ENCODE measurements around the gene DSCAML1.

DSCAML1 gene

DNA sequence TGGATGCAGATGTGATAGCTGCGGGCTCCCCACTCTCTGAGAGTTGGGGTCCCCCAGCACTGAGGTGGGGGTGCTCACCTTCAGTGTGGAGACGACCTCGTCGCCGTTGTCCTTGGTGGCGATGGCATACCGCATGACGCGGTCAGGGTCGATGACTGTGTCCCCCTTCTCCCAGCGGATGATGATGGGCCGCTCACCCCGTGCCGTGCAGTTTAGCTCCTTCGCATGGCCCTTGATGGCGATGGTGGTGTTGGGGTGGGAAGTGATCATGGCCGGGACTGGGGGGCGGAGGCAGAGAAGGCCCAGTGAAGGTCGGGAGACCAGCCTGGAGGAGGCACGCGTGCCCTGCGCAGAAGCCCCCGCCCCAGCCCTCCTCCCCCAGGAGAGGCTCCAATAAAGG lies 315.1 kb downstream of the DSCAML1 start:
- in situ Hi-C loops (cut with MboI; ENCODE audit: low sequenced_read_pairs): no loop called here

DNA sequence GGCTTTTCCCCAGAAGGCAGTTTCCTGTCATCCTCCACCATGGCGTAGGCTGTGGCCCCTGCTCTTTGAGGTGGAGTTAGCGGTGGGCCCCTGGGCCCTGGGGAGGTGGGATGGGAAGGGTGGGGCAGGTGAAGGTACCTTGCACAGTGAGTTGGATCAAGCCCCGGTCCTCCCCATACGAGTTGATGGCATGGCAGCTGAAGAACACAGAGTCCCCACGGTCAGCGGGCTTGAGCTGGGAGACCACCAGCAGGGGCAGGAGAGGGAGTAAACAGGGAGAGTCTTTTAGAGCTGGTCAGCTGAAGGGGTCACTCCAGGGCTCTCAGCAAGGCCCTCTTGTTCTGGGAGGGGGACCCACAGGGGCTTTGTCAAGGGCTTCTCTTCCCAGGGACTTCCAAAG lies 316.0 kb downstream of the DSCAML1 start:
- in situ Hi-C loops (cut with MboI; ENCODE audit: low sequenced_read_pairs): no loop called here

DNA sequence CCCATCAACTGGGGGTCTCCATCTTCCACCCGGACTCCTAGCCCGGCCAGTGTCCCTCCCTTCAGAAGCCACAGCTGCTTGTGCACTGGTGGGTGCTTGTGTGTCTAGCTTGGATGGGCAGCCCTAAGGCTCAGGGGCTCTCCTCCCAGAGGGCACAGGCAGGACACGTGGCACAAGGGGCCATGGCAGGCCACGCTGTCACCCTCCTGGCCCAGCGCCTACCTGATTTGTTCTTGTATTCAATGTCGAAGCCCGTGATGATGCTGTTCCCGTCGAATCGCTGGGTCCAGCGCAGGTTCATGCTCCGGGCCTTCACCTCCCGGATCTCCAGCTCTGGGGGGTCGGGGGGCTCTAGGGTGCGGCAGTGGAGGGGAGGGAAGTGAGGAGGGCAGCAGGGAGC lies 316.8 kb downstream of the DSCAML1 start:
- in situ Hi-C loops (cut with MboI; ENCODE audit: low sequenced_read_pairs): no loop called here

DNA sequence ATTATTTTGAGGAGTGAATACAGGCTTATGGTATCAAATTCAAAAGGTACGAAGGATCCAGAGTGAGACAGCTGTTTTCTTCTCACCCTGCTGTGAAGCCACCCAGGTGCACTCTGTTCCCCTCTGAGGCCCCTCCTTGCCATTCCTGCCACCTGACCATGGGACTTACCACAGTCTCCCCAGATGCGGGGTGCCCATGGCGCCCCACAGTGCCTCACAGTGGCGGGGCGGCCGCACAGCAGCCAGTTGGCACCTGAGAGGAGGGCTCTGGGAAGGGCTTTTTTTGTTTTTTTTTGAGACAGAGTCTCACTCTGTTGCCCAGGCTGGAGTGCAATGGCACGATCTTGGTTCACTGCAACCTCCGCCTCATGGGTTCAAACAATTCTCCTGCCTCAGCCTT lies 317.6 kb downstream of the DSCAML1 start:
- in situ Hi-C loops (cut with MboI; ENCODE audit: low sequenced_read_pairs): no loop called here

DNA sequence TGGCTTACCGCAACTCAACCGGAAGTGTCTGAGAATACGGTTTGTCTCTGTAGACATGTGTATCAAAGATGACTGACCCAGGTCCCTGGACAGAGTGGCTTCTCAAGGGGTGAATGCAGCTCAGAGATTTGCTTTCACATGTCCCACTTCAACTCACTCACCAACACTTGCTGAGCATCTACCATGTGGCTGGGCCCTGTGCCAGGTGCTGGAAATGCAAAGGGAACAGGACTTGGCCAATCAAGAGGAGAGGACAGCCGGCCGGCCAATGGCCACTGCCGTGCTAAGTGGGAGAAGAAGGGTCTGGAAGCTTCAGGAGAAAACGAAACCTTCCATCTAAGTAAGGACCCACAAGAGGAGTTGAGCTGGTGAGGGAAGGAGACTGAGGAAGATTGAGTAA lies 318.1 kb downstream of the DSCAML1 start:
- in situ Hi-C loops (cut with MboI; ENCODE audit: low sequenced_read_pairs): no loop called here

DNA sequence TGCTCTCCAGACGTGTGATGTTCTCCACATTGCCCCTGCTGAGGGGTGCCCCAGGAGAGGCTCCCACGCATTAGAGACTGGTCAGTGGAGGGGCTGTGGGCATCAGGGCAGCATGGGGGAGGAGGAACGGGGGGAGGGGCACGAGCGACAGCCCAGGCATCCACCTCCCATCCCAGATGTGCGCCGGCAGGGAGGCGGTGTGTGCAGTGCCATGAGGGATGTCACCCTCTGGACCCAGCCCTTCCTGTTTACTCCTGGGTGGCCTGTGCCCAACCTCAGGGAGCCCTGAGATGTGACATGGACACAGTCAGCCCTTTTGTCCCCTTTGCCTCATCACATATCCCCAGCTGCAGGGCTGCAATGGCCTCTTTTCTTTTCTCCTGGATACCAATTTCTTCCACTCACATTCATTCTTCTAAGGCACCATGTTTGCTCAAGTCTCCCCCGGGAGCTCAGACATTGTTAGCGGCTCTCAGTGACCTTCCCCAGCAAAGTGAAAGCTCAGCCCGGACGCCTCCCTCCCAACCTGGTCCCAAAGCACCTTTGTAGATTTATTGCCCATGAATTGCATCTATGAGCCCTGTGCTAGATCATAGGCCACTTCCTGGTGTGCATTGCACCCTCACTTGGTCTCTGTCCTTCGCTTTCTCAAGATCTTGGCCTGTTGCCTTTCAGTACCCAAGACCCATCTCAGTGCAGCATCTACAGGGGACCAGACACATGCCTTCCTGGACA lies 318.7 kb downstream of the DSCAML1 start:
- in situ Hi-C loops (cut with MboI; ENCODE audit: low sequenced_read_pairs): no loop called here

DNA sequence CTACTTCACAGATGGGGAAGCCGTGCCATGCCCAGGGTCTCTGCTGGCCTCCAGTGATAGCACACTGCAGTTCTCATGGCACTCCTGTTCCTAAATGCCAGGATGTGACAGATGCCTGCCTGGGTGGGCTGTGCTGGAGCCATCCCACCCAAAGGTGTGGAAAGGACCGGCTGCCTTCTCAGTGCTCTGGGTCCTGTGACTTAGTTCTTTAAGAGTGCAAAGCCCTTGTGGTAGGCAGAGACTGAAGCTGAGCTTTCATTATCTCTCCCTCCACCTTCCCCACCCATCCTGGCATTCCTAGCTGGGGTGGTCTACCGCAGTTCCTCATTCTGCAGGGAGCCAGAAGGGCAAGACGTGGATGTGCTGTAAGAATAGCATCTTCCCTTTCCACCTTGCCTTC lies 319.3 kb downstream of the DSCAML1 start:
- in situ Hi-C loops (cut with MboI; ENCODE audit: low sequenced_read_pairs): no loop called here

DNA sequence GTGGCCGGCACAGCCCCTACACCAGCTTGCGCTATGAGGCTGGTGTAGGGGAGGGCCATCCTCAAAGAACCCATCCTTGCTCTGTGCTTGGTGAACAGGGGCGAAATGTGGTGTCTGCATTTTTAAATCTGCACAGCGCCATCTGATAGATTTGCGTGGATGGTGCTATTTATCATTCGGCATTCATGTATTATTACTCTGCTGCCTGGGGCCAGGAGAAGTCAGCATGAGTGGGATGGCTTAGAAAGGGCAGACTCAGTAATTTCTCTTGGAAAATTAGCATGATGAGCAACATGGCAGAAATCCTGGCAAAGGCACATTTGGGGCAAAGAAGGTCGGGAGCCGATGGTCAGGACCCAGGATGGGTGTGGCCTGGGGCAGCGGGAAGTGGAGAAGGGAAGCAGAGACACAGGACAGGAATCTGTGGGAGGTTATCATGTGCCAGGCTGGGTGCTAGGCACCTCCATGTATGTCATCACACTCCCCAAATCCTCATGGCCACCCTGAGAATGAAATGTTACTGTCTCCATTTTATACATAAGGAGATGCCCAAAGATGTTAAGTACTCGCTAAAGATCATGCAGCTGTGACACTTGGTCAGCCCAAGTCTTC lies 320.4 kb downstream of the DSCAML1 start:
- in situ Hi-C loops (cut with MboI; ENCODE audit: low sequenced_read_pairs): no loop called here

DNA sequence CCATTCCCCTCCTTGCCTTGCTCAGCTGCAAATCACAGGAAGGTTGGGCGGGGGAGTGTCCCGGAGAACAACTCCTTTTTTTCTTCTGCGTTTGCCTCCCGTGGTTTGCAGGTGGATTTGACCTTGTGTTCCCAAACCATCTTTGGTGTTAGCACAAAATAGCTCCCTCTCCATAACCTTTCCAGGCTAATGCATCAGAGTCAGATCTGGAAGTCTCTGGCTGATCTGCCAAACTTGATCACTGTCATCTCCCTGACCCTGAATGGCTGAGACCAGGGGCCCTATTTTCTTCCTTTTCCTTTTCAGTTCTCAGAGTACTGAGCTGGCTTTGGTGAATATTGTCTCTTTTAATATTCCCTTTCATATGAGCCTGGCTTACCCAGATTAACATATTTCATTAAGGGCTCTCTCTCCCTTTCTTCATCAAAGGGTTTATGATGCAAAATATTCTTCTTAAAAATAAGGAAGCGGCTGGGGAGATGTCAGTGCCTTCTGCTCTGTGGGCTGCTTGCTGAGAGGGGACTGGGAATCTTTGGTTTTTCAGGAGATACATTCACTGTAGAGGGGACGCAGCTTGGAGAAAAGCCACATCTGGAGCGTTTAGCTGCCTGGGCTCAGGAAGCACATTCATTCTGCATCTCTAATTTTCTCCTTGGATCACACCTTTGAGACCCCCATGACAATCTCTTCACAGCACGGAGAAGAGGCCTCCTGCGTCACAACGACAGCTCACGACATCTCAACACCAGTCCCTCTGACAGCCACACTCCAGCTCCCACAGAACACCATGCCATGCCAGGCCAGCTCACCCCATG lies 321.1 kb downstream of the DSCAML1 start:
- in situ Hi-C loops (cut with MboI; ENCODE audit: low sequenced_read_pairs): no loop called here

DNA sequence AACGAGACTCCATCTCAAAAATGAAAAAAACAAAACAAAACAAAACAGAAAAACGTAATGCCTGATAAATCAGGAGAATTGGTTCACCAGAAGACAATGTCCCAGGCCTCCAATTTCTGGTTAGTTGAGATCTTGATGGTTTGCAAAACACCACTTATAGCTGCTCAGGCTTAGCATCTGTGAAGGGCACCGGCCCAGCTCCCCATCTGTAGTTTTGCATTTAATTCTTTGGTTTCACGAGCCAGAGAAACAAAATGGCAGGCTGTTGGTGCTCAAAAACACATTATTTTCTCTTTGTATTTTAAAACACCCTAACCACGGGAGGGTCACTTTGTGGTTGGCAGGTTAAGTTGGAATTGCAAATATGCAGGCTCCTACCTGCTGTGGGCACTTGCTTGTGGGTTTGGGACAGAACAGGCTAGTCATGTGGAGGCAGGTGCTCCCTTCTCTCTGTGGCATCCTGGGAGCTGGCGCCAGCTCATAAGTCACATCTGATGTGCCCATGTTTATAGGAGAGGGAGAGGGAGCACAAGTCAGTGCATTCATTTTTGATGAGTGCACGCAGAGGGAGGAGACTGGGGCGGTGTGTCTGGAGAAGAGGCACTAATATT lies 323.4 kb downstream of the DSCAML1 start:
- in situ Hi-C loops (cut with MboI; ENCODE audit: low sequenced_read_pairs): no loop called here

DNA sequence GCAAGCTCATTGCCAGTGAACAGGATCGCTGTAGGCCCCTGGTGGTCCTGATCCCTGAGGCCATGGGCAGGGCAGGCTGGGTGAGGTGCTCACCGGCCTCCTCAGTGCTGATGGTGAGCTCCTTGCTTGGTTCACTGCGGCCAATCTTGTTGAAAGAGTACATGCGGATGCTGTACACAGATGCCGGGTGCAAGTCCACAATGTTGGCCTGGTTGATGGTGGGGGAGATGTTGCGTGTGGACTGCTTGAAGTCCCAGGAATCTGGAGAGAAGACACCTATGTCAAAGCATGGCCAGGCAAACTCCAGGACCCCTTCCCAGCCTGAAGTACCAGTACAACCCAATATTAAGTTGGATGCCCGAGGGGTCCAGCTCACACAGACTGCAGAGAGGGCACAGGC lies 325.2 kb downstream of the DSCAML1 start:
- in situ Hi-C loops (cut with MboI; ENCODE audit: low sequenced_read_pairs): no loop called here

DNA sequence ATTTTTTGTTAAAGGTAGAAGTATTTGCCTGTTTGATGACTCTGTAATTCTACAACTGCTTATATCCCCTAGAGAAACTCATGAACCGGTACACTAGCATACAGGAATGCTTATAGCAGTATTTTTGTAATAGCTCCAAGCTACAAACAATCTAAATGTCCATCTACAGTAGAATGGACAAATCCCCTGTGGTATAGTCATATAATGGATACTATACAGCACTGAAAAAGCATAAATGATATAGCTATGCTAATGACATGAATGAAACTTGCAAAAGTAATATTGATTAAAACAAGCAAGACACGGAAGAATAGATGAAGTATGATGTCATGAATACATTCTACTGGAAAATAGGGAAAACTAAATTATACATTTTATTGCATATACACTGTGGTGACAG lies 326.4 kb downstream of the DSCAML1 start:
- in situ Hi-C loops (cut with MboI; ENCODE audit: low sequenced_read_pairs): no loop called here

DNA sequence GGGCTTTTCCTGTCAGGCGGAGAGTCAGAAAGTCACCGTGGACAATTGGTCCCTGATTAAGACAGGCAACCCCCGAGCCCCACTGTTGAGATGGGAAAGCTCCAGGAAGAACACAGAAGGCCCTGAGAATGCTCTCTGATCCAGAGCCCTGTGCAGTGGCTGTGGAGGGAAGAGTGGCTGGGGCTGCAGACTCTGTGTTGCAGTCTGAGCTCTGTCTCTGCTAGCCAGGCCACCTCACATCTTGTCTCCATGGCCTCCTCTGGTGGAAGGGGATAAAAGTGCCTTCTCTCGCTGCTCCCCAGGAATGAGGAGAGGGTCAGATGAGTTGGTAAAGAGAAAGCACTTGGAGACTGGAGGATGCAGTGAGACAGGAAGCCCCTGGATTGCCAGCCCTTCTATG lies 328.1 kb downstream of the DSCAML1 start:
- in situ Hi-C loops (cut with MboI; ENCODE audit: low sequenced_read_pairs): no loop called here

DNA sequence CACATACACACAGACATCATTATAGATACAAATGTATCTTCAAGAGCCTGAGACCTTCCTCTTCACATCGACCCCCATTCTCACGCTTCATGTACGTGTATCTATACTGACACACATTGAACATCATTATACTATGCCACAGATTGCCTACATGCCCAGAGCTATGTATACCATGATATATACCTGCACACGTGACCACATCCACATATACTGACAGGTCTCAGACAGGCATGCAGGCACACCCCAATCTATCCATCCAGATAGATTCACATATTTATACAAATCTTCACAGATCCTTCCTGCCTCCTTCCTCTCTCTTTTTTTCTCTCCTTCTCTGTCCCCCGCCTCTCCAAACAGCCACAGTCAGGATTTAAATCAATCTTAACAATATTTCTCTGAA lies 329.2 kb downstream of the DSCAML1 start:
- in situ Hi-C loops (cut with MboI; ENCODE audit: low sequenced_read_pairs): no loop called here

DNA sequence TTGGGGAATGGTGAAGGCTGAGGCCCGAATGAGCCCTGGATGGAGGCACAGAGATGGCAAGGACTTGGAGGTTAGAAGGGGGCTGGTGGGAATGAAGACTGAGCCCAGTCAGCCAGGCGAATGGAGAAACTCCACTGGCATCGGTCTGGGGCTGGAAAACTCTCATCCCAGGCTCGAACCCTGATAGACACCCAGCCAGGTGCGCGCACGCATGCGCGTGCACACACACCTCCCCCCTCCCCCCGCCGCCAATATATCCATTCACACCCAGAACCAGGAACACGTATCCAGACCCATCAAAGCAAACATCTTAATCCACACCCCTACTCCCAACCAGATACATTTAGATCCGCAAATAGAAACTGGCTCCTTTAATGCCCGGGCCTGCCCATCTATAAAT lies 330.1 kb downstream of the DSCAML1 start:
- in situ Hi-C loops (cut with MboI; ENCODE audit: low sequenced_read_pairs): no loop called here

DNA sequence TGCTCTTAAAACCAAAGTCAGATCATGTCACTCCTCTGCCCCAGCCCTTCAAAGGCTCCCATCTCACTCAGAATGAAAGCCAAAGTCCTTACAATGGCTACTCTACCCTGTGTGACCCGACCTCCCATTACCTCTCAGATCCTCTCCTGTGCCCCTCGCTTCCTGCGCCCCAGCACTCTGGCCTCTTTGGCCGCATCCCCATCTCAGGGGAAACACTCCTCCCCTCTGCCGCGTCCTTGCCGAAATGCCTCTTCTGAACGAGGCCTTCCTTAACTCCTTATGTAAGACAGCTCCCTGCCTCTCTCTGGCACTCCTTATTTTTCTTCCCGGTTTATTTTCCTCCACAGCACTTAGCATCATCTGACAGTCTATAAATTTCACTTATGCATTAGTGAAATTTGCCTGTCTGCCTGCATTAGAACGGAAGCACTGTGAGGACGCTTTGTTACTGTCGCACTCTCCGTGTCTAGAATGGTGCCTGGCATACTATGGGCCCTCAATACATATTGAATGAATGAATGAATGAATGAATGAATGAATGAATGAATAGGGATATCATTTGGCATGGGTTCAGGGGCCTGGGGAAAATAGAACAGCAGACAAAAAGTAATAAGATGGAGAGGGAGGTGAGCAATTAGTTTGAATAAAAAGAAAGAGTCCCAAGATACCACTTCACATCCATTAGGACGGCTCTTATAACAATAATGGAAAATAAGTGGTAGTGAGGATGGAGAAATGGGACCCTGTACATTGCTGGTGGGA lies 331.6 kb downstream of the DSCAML1 start:
- in situ Hi-C loops (cut with MboI; ENCODE audit: low sequenced_read_pairs): no loop called here

DNA sequence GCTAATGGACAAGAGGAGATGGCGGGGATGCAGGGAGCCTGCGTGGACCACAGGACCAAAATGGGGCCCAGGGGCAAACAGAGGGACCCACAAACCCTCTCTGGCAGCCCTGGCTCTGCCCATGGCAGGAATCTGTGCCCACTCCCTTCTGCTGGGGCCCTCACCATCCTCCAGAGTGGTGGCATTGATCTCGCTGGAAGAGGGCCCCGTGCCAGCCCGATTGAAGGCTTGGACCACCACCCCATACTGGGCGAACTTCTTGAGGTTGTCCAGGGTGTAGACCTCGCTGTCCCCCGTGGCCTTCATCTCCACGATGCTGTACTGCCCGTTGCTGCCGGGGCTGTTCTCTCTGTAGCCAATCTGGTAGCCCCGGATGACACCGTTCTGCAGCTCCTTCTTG lies 332.2 kb downstream of the DSCAML1 start:
- in situ Hi-C loops (cut with MboI; ENCODE audit: low sequenced_read_pairs): no loop called here

DNA sequence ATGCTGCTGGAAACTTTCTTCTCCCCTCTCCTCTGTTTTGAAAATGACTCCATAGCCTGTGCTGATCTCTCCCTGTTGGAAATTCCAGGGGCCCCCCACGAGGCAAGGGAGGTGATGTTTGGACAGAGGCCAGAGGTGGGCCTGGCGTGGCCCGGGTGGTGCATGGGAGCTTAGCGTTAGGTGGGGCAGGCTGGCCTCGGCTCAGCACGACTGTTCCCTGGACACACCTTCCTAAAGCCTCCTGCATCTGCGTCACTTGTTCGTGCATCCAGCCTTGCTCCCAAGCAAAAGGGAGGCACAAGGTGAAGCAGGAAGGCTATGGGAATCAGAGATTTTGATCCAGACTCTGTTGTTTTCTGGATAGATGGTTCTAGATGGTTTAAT lies 334.2 kb downstream of the DSCAML1 start:
- in situ Hi-C loops (cut with MboI; ENCODE audit: low sequenced_read_pairs): no loop called here

DNA sequence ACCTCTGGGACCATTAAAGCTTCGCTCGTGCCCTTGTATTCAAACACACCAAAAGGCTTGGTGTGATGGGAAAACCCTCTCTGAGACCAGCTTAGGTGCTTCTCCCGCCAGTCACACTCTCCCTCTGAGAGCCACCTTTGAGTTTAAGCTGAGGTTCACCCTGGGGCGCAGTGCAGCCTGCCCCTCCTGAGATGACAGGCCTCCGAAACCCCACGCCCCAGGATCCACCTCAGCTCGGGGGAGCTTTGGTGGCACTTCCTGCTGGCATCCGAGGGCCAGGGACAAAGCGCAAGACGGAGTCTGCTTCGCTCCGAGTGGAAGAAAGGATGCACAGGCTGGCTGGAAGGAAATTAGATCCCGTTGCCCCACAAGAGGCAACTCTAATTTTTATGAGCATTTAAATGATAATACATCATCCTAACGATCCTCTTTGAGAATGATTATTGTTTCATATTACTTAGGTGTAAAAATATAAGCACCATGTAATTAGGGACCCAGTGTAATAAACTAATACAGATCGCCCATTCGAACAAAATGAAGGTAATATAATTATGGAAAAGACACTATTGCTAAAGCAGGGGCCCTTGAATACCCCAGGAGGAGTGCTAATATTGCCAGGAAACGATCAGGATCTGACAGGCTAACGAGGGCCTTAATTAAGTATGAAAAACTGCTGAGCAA lies 334.7 kb downstream of the DSCAML1 start:
- in situ Hi-C loops (cut with MboI; ENCODE audit: low sequenced_read_pairs): no loop called here

DNA sequence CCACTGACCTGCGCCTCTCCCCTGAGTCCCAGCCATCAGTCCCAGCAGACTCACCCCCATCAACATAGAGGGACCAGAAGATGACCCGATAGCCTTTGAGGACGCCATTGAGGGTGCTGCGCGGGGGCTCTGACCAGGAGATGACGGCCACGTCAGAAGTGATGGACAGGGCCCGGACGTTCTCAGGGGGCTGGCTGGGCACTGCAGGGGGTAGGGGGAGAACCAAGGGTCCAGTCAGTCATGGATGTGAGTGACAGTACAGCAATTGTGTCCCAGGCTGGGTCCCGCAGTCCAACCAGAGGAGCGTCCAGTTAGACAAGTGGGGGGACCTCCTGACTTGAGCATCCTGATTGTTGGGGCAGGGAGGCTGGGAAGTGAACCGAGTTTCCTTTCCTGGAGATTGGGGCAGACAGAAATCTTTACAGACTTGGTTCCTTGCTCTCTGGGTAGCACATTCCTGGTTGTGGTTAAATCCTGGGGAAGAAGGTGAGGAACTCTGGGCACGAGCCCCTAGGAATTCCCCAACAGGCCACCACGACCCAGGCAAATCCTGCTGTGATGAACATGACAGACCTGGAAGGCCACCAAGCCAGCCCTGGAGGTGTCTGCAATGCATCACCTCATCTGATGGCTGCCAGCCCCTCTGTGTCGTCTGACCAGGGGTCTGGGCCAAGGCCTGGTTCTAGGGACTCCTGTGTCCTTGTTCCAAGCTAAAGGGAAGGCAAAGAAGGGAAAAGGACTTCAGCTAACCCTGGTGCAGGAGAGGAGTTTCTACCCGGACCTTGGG lies 335.4 kb downstream of the DSCAML1 start:
- in situ Hi-C loops (cut with MboI; ENCODE audit: low sequenced_read_pairs): no loop called here

Measured in HL-60/S4 treated with phorbol 12-myristate 13-acetate at 8.2 ng/mL for 4 days and 3 days (cell line).